ENCODE data around the gene CDK8. TPM values are rescaled to one million over a fixed set of nuclear protein-coding genes. Genes with fewer than 3 reads are reported as not detected.

Gene CDK8
- total and polyA plus RNA-seq, 12 donors = 6.4 to 12.5 (median 9.2) TPM

DNA sequence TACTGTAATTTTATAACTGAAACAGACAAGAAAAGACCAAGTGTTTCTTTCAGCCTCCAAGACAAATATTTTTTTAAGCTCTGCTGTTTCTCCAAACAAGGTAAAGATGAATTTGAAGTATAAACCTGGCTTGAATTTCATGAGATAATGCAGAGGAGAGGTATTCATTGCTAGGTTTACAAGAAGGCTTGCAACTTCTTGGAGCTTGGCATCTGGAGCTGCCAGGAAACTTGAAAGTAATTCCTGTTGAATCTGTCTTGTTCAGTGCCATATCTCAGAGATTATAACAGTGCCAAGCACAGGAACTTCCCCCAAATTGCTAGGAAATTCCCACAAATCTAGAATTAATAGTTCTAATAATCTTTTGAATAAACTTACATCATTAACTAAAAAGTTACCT lies 70.9 kb downstream of the CDK8 start:
- Histone ChIP-seq H3K27ac (peak overlapping the region in 2 of 10 donors; percentile 34 to 51), H3K36me3 (no peaks in the 10 kb centered on the region), H3K9me3 (peaks cover 0 to 14% (median 0%) of the 10 kb centered on the region in 11 donors), H3K4me3 (no peak overlapping the region), H3K4me1 (peaks cover 3 to 55% (median 41%) of the 10 kb centered on the region in 9 donors), H3K27me3 (no peaks in the 10 kb centered on the region)
- no peak for DNase-seq
- TF ChIP-seq, protein P1, sequence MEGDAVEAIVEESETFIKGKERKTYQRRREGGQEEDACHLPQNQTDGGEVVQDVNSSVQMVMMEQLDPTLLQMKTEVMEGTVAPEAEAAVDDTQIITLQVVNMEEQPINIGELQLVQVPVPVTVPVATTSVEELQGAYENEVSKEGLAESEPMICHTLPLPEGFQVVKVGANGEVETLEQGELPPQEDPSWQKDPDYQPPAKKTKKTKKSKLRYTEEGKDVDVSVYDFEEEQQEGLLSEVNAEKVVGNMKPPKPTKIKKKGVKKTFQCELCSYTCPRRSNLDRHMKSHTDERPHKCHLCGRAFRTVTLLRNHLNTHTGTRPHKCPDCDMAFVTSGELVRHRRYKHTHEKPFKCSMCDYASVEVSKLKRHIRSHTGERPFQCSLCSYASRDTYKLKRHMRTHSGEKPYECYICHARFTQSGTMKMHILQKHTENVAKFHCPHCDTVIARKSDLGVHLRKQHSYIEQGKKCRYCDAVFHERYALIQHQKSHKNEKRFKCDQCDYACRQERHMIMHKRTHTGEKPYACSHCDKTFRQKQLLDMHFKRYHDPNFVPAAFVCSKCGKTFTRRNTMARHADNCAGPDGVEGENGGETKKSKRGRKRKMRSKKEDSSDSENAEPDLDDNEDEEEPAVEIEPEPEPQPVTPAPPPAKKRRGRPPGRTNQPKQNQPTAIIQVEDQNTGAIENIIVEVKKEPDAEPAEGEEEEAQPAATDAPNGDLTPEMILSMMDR (IDR thresholded peaks at IDR 0.05) = no peak
- intact Hi-C loops (cut with DNase I) = loop anchor here in 2 of 10 donors (10.0 kb wide), 1 partner anchor 70 kb away; the partner anchor contains the start of gene CDK8 (in 2 of the 2)
- no peak for ATAC-seq

GRCh38 chr13:26325876-26326275 lies 71.9 kb downstream of the CDK8 start:
- peak overlapping the region in 5 of 10 donors; percentile 27 to 61 (median 28) for H3K27ac ChIP-seq
- H3K4me1 ChIP-seq = peaks cover 3 to 53% (median 39%) of the 10 kb centered on the region in 9 donors
- WGBS, 2 donors = 50 to 51% methylated on average over 1 of the region's 1 CpG

DNA sequence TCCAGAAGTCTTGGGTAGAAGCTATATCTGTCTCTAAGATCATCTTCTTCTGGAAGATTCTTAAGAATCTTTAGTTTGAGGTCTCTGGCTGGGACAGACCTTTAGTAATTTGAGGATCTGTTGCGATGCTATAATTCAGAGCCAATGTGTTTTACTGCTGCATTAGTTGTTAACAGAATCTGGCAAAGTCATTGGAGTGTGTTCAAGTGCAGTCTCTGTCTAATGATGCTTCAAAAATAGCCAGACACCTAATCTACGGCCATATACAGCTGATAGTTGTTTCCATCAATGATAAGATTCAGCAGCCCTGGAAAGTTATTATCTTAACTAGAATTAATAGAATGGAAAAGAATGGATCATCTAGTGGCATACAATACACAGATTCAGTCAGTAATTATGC lies 72.6 kb downstream of the CDK8 start:
- DNase-seq (no peak), ATAC-seq (peak in 4 of 8 donors; percentile 27 to 70 (median 58))
- intact Hi-C loops (cut with DNase I) = loop anchor here in 2 of 10 donors (10.0 kb wide), 1 partner anchor 72 kb away; the partner anchor contains the start of gene CDK8 (in 2 of the 2)
- Histone ChIP-seq H3K4me1 (peaks cover 3 to 51% (median 35%) of the 10 kb centered on the region in 9 donors), H3K4me3 (peak overlapping the region in 1 of 10 donors; percentile 0), H3K36me3 (no peaks in the 10 kb centered on the region), H3K9me3 (peaks cover 0 to 14% (median 0%) of the 10 kb centered on the region in 11 donors), H3K27me3 (no peaks in the 10 kb centered on the region), H3K27ac (peak overlapping the region in 4 of 10 donors; percentile 27 to 61 (median 40))
- TF ChIP-seq, protein P1 (IDR thresholded peaks at IDR 0.05) = no peak
- 37 to 47% methylated on average over 2 of the region's 2 CpGs for WGBS, 2 donors

More at GRCh38 chr13:26325876-26326275, 71.9 kb downstream of the CDK8 start:
- peak in 7 of 8 donors; percentile 34 to 80 (median 75) for ATAC-seq
- intact Hi-C loops (cut with DNase I) = loop anchor here in 2 of 10 donors (10.0 kb wide), 1 partner anchor 71 kb away; the partner anchor contains the start of gene CDK8 (in 2 of the 2)
- DNase-seq = no peak
- Histone ChIP-seq H3K4me3 (no peak overlapping the region), H3K9me3 (peaks cover 0 to 14% (median 0%) of the 10 kb centered on the region in 11 donors), H3K36me3 (no peaks in the 10 kb centered on the region), H3K27me3 (no peaks in the 10 kb centered on the region)
- TF ChIP-seq, protein P1 (IDR thresholded peaks at IDR 0.05) = no peak

DNA sequence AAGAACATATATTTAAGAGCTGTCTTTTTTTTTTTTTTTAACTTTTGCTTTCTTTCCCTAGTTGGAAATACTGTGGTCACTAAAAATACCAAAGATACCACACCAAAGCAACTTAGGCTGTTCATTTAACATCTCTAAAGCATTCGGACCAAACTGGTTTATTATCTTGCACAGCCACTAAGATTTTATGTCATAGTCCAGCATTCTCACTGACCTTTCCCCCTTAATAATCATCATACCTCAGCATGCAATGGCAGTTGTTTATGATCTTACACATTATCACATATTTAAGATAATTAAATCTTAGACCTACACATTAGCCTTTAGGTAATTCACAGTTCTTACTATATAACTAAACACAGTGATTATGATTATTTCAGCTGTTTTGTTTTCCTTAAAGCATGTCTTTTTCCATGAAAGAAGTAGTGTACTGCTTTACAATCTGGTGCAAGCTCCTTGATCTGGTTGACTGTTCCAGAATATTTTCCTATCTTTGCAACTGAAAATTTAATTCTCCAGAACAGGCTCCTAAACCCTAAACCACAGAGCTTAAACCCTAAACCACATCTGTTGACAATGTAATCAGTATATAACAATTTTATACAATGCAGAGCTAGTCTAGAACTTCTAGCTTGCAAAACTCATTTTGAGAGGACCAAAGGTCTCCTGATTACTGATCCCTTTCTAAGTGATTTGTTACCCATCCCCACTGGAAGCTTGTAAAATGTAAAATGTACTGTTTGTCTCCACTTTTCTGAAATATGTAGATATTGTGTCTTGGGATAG lies 74.2 kb downstream of the CDK8 start:
- ATAC-seq (no peak), DNase-seq (no peak)
- no peak overlapping the region for H3K27ac ChIP-seq
- peaks cover 0 to 14% (median 0%) of the 10 kb centered on the region in 11 donors for H3K9me3 ChIP-seq
- intact Hi-C loops (cut with DNase I) = loop anchor here in 2 of 10 donors (10.0 kb wide), 1 partner anchor 73 kb away; the partner anchor contains the start of gene CDK8 (in 2 of the 2)
- no peaks in the 10 kb centered on the region for H3K27me3 ChIP-seq
- peaks cover 3 to 38% (median 33%) of the 10 kb centered on the region in 9 donors for H3K4me1 ChIP-seq
- WGBS, 2 donors = 44 to 68% methylated on average over 1 of the region's 1 CpG
- H3K4me3 ChIP-seq = no peak overlapping the region
- H3K36me3 ChIP-seq = no peaks in the 10 kb centered on the region
- TF ChIP-seq, protein P1 (IDR thresholded peaks at IDR 0.05) = no peak
